ENCODE data around the gene TTC22.

DNA sequence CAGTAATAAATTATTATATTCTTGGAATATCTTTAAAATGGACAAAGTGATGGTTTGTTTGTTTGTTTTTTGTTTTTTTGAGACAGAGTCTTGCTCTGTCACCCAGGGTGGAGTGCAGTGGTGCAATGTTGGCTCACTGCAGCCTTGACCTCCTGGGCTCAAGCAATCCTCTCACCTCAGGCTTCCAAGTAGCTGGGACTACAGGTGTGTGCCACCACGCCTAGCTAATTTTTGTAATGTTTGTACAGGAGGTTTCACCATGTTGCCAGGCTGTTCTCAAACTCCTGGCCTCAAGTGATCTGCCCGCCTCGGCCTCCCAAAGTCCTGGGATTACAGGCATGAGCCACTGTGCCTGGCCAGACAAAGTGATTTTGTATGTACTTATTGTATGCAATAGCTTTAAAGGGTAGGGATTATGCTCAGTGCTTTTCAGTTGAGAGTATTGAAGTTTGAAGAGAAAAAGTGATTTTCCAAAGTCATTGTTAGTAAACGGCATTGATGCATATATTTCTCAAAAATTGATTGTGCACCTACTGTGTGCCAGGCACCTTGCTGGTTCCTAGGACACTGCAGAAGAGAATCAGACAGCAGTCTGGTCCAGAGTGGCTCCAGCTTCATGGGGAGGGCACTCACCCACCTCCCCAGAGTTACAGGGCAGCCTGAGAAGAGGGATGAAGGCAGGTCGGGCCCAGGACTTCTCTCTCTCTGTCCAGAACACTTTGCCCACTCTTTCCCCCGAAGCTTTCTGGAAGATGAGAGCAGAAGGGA lies 34.2 kb upstream of the TTC22 start:
- TF ChIP-seq CTCF (IDR thresholded peaks at IDR 0.05) (no peak), POLR2A (IDR thresholded peaks at IDR 0.05) (no peak), EP300 (IDR thresholded peaks at IDR 0.05) (no peak), POLR2AphosphoS5 (IDR thresholded peaks at IDR 0.05) (no peak)
